GM19468 (cell line): ENCODE results near the gene AKNA.

Source experiments
- ATAC-seq: cut with Tn5 transposase; IDR thresholded peaks from one replicate; pipeline ENCODE4 v1.9.1; 2021; ENCODE audit warnings: mild to moderate bottlenecking, moderate library complexity, moderate number of reproducible peaks; ENCODE audit not compliant: unreplicated experiment; ENCODE audit errors: extremely low read depth

AKNA gene

GRCh38 chr9:114387680-114388356 is at the start of gene AKNA:
Gene AKNA, minus strand, starts transcription at chr9:114387982. Its CDS starts 6,649 bp downstream, at chr9:114381333.
- ATAC-seq, result no peak

- no peak for ATAC-seq
Observed at GRCh38 chr9:114437401-114437893, 49.7 kb upstream of the AKNA start.

- ATAC-seq, result no peak
Observed at GRCh38 chr9:114434878-114435311, 47.1 kb upstream of the AKNA start.

- ATAC-seq, result no peak
Observed at GRCh38 chr9:114433720-114434255, 46.0 kb upstream of the AKNA start.

GRCh38 chr9:114433086-114433485 is 45.3 kb upstream of the AKNA start:
- ATAC-seq, result no peak

- ATAC-seq, result no peak
Observed at GRCh38 chr9:114432323-114433067, 44.7 kb upstream of the AKNA start.

- no peak for ATAC-seq
Observed at GRCh38 chr9:114431770-114432169, 44.0 kb upstream of the AKNA start.

- no peak for ATAC-seq
Observed at GRCh38 chr9:114431003-114431402, 43.2 kb upstream of the AKNA start.

- no peak for ATAC-seq
Observed at GRCh38 chr9:114430457-114430856, 42.7 kb upstream of the AKNA start.

GRCh38 chr9:114429488-114429887 is 41.7 kb upstream of the AKNA start:
- ATAC-seq, result no peak

GRCh38 chr9:114428466-114428865 is 40.7 kb upstream of the AKNA start:
- ATAC-seq, result no peak

GRCh38 chr9:114427644-114428043 is 39.9 kb upstream of the AKNA start:
- ATAC-seq, result no peak

GRCh38 chr9:114426046-114426948 is 38.5 kb upstream of the AKNA start:
- ATAC-seq, result no peak

GRCh38 chr9:114425126-114425525 is 37.3 kb upstream of the AKNA start:
- ATAC-seq, result no peak

GRCh38 chr9:114424126-114424525 is 36.3 kb upstream of the AKNA start:
- no peak for ATAC-seq

- no peak for ATAC-seq
Observed at GRCh38 chr9:114423181-114423580, 35.4 kb upstream of the AKNA start.

- ATAC-seq, result no peak
Observed at GRCh38 chr9:114421147-114421546, 33.4 kb upstream of the AKNA start.

- no peak for ATAC-seq
Observed at GRCh38 chr9:114419796-114420195, 32.0 kb upstream of the AKNA start.

GRCh38 chr9:114418053-114418452 is 30.3 kb upstream of the AKNA start:
- no peak for ATAC-seq

- ATAC-seq, result no peak
Observed at GRCh38 chr9:114417511-114417910, 29.7 kb upstream of the AKNA start.
